ENCODE data around the gene GOLGA6A.

DNA sequence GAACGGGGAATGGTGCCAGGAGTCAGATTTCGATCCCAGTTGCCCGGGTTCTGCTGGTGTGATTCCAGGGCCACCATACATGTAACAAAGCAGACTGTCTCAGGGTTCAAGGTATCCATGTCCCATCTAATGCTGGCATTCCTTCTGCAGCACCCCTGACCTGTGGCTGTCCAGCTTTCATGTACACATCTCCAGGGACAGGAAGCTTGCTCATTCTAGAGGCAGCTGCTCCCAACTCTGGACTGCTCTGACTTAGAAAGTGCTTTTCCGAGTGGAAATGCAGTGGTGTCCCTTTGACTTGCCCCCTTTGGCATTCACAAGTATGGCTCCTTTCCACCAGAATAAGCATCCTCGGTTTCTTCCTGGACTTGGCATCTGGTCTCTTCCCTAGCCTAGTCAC is 56.9 kb downstream of the GOLGA6A start:
- TF ChIP-seq, protein P1, sequence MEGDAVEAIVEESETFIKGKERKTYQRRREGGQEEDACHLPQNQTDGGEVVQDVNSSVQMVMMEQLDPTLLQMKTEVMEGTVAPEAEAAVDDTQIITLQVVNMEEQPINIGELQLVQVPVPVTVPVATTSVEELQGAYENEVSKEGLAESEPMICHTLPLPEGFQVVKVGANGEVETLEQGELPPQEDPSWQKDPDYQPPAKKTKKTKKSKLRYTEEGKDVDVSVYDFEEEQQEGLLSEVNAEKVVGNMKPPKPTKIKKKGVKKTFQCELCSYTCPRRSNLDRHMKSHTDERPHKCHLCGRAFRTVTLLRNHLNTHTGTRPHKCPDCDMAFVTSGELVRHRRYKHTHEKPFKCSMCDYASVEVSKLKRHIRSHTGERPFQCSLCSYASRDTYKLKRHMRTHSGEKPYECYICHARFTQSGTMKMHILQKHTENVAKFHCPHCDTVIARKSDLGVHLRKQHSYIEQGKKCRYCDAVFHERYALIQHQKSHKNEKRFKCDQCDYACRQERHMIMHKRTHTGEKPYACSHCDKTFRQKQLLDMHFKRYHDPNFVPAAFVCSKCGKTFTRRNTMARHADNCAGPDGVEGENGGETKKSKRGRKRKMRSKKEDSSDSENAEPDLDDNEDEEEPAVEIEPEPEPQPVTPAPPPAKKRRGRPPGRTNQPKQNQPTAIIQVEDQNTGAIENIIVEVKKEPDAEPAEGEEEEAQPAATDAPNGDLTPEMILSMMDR (IDR thresholded peaks at IDR 0.05; ENCODE audit: low read depth, low read length): no peak
- TF ChIP-seq MYC (IDR thresholded peaks at IDR 0.05; ENCODE audit: low read depth, low read length): no peak
- no peak for TF ChIP-seq POLR2A (IDR thresholded peaks at IDR 0.05; ENCODE audit: extremely low read depth, insufficient read length)
